ENCODE results near the gene DIP2B.
"Not testable (repeated sequence)": the region's sequence is repeated elsewhere in the genome, so short reads cannot be mapped to it uniquely, and the experiment has no call there.

The DIP2B gene

GRCh38 chr12:50550530-50551223, 45.9 kb downstream of the DIP2B start:
- DNase-seq, result no peak

- DNase-seq, result no peak
These were observed 47.1 kb downstream of the DIP2B start for GRCh38 chr12:50551866-50552265.

- no peak for DNase-seq
These were observed 49.9 kb downstream of the DIP2B start for GRCh38 chr12:50554651-50555050.

- no peak for DNase-seq
These were observed 50.7 kb downstream of the DIP2B start for GRCh38 chr12:50555471-50555885.

GRCh38 chr12:50556273-50556672, 51.5 kb downstream of the DIP2B start:
- no peak for DNase-seq

- not testable (repeated sequence) for DNase-seq
These were observed 52.0 kb downstream of the DIP2B start for GRCh38 chr12:50556796-50557195.

GRCh38 chr12:50557421-50557820, 52.6 kb downstream of the DIP2B start:
- DNase-seq, result no peak

- no peak for DNase-seq
These were observed 54.2 kb downstream of the DIP2B start for GRCh38 chr12:50558970-50559369.

- no peak for DNase-seq
These were observed 58.0 kb downstream of the DIP2B start for GRCh38 chr12:50562520-50563433.

- DNase-seq, result no peak
These were observed 58.6 kb downstream of the DIP2B start for GRCh38 chr12:50563434-50563787.

- DNase-seq, result no peak
These were observed 59.6 kb downstream of the DIP2B start for GRCh38 chr12:50564237-50564947.

GRCh38 chr12:50564948-50565297, 60.1 kb downstream of the DIP2B start:
- no peak for DNase-seq

- no peak for DNase-seq
These were observed 61.3 kb downstream of the DIP2B start for GRCh38 chr12:50566066-50566465.

GRCh38 chr12:50567926-50568325, 63.1 kb downstream of the DIP2B start:
- no peak for DNase-seq

- DNase-seq, result no peak
These were observed 63.7 kb downstream of the DIP2B start for GRCh38 chr12:50568338-50569091.

GRCh38 chr12:50569321-50569720, 64.5 kb downstream of the DIP2B start:
- no peak for DNase-seq

- DNase-seq, result no peak
These were observed 65.1 kb downstream of the DIP2B start for GRCh38 chr12:50569876-50570275.

GRCh38 chr12:50571786-50572185, 67.0 kb downstream of the DIP2B start:
- DNase-seq, result no peak

- DNase-seq, result no peak
These were observed 67.5 kb downstream of the DIP2B start for GRCh38 chr12:50572287-50572686.

- DNase-seq, result no peak
These were observed 68.0 kb downstream of the DIP2B start for GRCh38 chr12:50572760-50573159.

- no peak for DNase-seq
These were observed 68.5 kb downstream of the DIP2B start for GRCh38 chr12:50573271-50573670.

GRCh38 chr12:50574601-50575348, 70.0 kb downstream of the DIP2B start:
- DNase-seq, result no peak

All from eye (tissue), 1 donor.